ENCODE measurements around the gene OR52K2.
A peak's percentile ranks its signal among the peaks of the same experiment; 100 is the strongest.
"Not testable (repeated sequence)": the region's sequence is repeated elsewhere in the genome, so short reads cannot be mapped to it uniquely, and the experiment has no call there.

The OR52K2 gene

GRCh38 chr11:4464216-4465159, 15.4 kb downstream of the OR52K2 start:
- Mint-ChIP-seq H3K4me1 (peaks cover 5 to 8% of the 10 kb centered on the region in 2 donors), H3K4me3 (no peak overlapping the region), H3K9me3 (peaks cover 12 to 18% of the 10 kb centered on the region in 2 donors), H3K27ac (no peak overlapping the region), H3K36me3 (peaks cover 0 to 4% of the 10 kb centered on the region in 2 donors), H3K27me3 (peaks cover 16 to 19% of the 10 kb centered on the region in 2 donors)
- DNase-seq (no peak), ATAC-seq (replicated peaks) (no peak)

- H3K27me3 Mint-ChIP-seq: peaks cover 20 to 25% of the 10 kb centered on the region in 2 donors
- H3K4me1 Mint-ChIP-seq: peaks cover 5 to 8% of the 10 kb centered on the region in 2 donors
- ATAC-seq (replicated peaks): no peak
- no peak for DNase-seq
- H3K4me3 Mint-ChIP-seq: no peak overlapping the region
- H3K9me3 Mint-ChIP-seq: peaks cover 12 to 18% of the 10 kb centered on the region in 2 donors
- peaks cover 0 to 4% of the 10 kb centered on the region in 2 donors for H3K36me3 Mint-ChIP-seq
- no peak overlapping the region for H3K27ac Mint-ChIP-seq
Measured at GRCh38 chr11:4465407-4465806, 16.3 kb downstream of the OR52K2 start.

- no peak overlapping the region for H3K4me3 Mint-ChIP-seq
- H3K9me3 Mint-ChIP-seq: peaks cover 12 to 18% of the 10 kb centered on the region in 2 donors
- H3K27ac Mint-ChIP-seq: no peak overlapping the region
- DNase-seq (no peak), ATAC-seq (replicated peaks) (no peak)
- peaks cover 5 to 8% of the 10 kb centered on the region in 2 donors for H3K4me1 Mint-ChIP-seq
- peaks cover 20 to 31% of the 10 kb centered on the region in 2 donors for H3K27me3 Mint-ChIP-seq
- peaks cover 0 to 4% of the 10 kb centered on the region in 2 donors for H3K36me3 Mint-ChIP-seq
Measured at GRCh38 chr11:4466131-4466870, 17.2 kb downstream of the OR52K2 start.

GRCh38 chr11:4466871-4467442, 17.9 kb downstream of the OR52K2 start:
- H3K4me1 Mint-ChIP-seq: peaks cover 5 to 8% of the 10 kb centered on the region in 2 donors
- peak; percentile 80 to 88 for ATAC-seq (replicated peaks)

GRCh38 chr11:4467811-4468606, 18.9 kb downstream of the OR52K2 start:
- DNase-seq (no peak), ATAC-seq (replicated peaks) (peak; percentile 59 to 61)
- H3K27ac Mint-ChIP-seq: no peak overlapping the region
- H3K4me1 Mint-ChIP-seq: peaks cover 5 to 8% of the 10 kb centered on the region in 2 donors
- no peak overlapping the region for H3K4me3 Mint-ChIP-seq
- peaks cover 0 to 4% of the 10 kb centered on the region in 2 donors for H3K36me3 Mint-ChIP-seq
- H3K9me3 Mint-ChIP-seq: peaks cover 12 to 13% of the 10 kb centered on the region in 2 donors
- H3K27me3 Mint-ChIP-seq: peaks cover 16 to 26% of the 10 kb centered on the region in 2 donors

More at GRCh38 chr11:4466871-4467442, 17.9 kb downstream of the OR52K2 start:
- Mint-ChIP-seq H3K4me3 (no peak overlapping the region), H3K27ac (no peak overlapping the region), H3K27me3 (peaks cover 18 to 29% of the 10 kb centered on the region in 2 donors), H3K36me3 (peaks cover 0 to 4% of the 10 kb centered on the region in 2 donors), H3K9me3 (peaks cover 12 to 17% of the 10 kb centered on the region in 2 donors)
- DNase-seq: peak; percentile 4

- no peaks in the 10 kb centered on the region for H3K36me3 Mint-ChIP-seq
- no peaks in the 10 kb centered on the region for H3K9me3 Mint-ChIP-seq
- ATAC-seq (replicated peaks): no peak
- DNase-seq: no peak
- no peak overlapping the region for H3K4me3 Mint-ChIP-seq
- peaks cover 9 to 17% of the 10 kb centered on the region in 2 donors for H3K27me3 Mint-ChIP-seq
- no peaks in the 10 kb centered on the region for H3K4me1 Mint-ChIP-seq
- H3K27ac Mint-ChIP-seq: no peak overlapping the region
Measured at GRCh38 chr11:4479644-4480043, 30.5 kb downstream of the OR52K2 start.

- Mint-ChIP-seq H3K4me1 (no peaks in the 10 kb centered on the region), H3K27ac (no peak overlapping the region), H3K27me3 (peaks cover 0 to 7% of the 10 kb centered on the region in 2 donors), H3K9me3 (no peaks in the 10 kb centered on the region), H3K4me3 (no peak overlapping the region), H3K36me3 (no peaks in the 10 kb centered on the region)
- no peak for DNase-seq
- no peak for ATAC-seq (replicated peaks)
Measured at GRCh38 chr11:4480577-4481239, 31.6 kb downstream of the OR52K2 start.

- Mint-ChIP-seq H3K4me1 (no peaks in the 10 kb centered on the region), H3K27me3 (peaks cover 0 to 7% of the 10 kb centered on the region in 2 donors), H3K4me3 (no peak overlapping the region), H3K9me3 (no peaks in the 10 kb centered on the region), H3K27ac (no peak overlapping the region), H3K36me3 (no peaks in the 10 kb centered on the region)
- no peak for DNase-seq
- ATAC-seq (replicated peaks): no peak
Measured at GRCh38 chr11:4481240-4481582, 32.1 kb downstream of the OR52K2 start.

GRCh38 chr11:4482445-4482844, 33.4 kb downstream of the OR52K2 start, which contains the start of gene OR52K1:
Gene OR52K1, plus strand, starts transcription at chr11:4482646. Its CDS starts 6,255 bp downstream, at chr11:4488901.
- Mint-ChIP-seq H3K9me3 (no peaks in the 10 kb centered on the region), H3K4me1 (no peaks in the 10 kb centered on the region), H3K27me3 (peaks cover 0 to under 1% of the 10 kb centered on the region in 2 donors), H3K4me3 (no peak within 1 kb of the TSS), H3K27ac (no peak within 1 kb of the TSS), H3K36me3 (no peaks in the 10 kb centered on the region)
- no peak for ATAC-seq (replicated peaks)
- DNase-seq: no peak

GRCh38 chr11:4484310-4484709, 35.2 kb downstream of the OR52K2 start:
- Mint-ChIP-seq H3K27me3 (peaks cover 5% of the 10 kb centered on the region in 2 donors), H3K4me1 (no peaks in the 10 kb centered on the region), H3K4me3 (no peak overlapping the region), H3K27ac (no peak overlapping the region), H3K9me3 (peaks cover 2 to 3% of the 10 kb centered on the region in 2 donors), H3K36me3 (no peaks in the 10 kb centered on the region)
- DNase-seq: no peak
- ATAC-seq (replicated peaks): no peak

GRCh38 chr11:4491405-4491804, 42.3 kb downstream of the OR52K2 start:
- peaks cover 14 to 31% of the 10 kb centered on the region in 2 donors for H3K27me3 Mint-ChIP-seq
- not testable (repeated sequence) for H3K36me3 Mint-ChIP-seq; DNase-seq; ATAC-seq (replicated peaks); H3K27ac Mint-ChIP-seq; H3K4me1 Mint-ChIP-seq; H3K9me3 Mint-ChIP-seq; H3K4me3 Mint-ChIP-seq

GRCh38 chr11:4491878-4492606, 42.9 kb downstream of the OR52K2 start:
- no peak for DNase-seq
- H3K27ac Mint-ChIP-seq: no peak overlapping the region

GRCh38 chr11:4493480-4493818, 44.4 kb downstream of the OR52K2 start:
- DNase-seq: no peak
- Mint-ChIP-seq H3K4me1 (peaks cover 4 to 7% of the 10 kb centered on the region in 2 donors), H3K9me3 (peaks cover 3 to 4% of the 10 kb centered on the region in 2 donors), H3K36me3 (no peaks in the 10 kb centered on the region), H3K4me3 (no peak overlapping the region), H3K27ac (no peak overlapping the region), H3K27me3 (peaks cover 14 to 38% of the 10 kb centered on the region in 2 donors)
- no peak for ATAC-seq (replicated peaks)

More at GRCh38 chr11:4491878-4492606, 42.9 kb downstream of the OR52K2 start:
- ATAC-seq (replicated peaks): no peak
- Mint-ChIP-seq H3K4me3 (no peak overlapping the region), H3K9me3 (peaks cover 3 to 4% of the 10 kb centered on the region in 2 donors), H3K36me3 (no peaks in the 10 kb centered on the region), H3K4me1 (peaks cover 4 to 7% of the 10 kb centered on the region in 2 donors), H3K27me3 (peaks cover 14 to 37% of the 10 kb centered on the region in 2 donors)

Data from stimulated activated naive B cell treated with anti-CD40 and anti-IgM and Interleukin-4, amounts not matched to agents 10 μg/mL and 1 μg/mL and 100 μg/mL, for 72 hours (primary cell).